ENCODE measurements around the gene S1PR1.
A peak's percentile ranks its signal among the peaks of the same experiment; 100 is the strongest.
"Not testable (repeated sequence)": the region's sequence is repeated elsewhere in the genome, so short reads cannot be mapped to it uniquely, and the experiment has no call there.

S1PR1 gene

DNA sequence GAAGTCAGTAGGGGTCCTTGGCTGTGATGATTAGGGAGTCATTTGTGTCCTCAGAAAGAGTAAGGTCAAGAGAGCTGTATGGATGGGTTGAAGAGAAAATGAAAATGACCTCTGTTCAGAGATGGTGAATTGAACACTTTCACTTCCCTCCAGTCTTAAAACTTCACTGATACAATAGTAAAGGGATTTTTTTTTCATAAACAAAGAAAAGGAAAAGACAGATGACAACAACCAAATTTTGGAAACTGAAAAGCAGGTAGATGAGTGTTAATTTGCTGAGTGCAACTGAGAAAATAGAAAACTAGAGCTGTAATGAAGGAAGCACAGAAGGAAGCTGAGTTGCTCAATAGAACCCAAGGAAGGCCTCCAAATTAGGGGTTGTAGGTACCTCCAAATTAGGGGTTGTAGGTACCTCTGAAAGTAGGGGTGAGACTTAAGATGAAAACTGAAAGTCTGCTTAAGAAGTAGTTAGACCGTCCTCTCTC, 14.8 kb upstream of the S1PR1 start:
- no peak overlapping the region for H3K4me3 ChIP-seq (ENCODE audit: low read depth, low read length)
- TF ChIP-seq, protein P1, sequence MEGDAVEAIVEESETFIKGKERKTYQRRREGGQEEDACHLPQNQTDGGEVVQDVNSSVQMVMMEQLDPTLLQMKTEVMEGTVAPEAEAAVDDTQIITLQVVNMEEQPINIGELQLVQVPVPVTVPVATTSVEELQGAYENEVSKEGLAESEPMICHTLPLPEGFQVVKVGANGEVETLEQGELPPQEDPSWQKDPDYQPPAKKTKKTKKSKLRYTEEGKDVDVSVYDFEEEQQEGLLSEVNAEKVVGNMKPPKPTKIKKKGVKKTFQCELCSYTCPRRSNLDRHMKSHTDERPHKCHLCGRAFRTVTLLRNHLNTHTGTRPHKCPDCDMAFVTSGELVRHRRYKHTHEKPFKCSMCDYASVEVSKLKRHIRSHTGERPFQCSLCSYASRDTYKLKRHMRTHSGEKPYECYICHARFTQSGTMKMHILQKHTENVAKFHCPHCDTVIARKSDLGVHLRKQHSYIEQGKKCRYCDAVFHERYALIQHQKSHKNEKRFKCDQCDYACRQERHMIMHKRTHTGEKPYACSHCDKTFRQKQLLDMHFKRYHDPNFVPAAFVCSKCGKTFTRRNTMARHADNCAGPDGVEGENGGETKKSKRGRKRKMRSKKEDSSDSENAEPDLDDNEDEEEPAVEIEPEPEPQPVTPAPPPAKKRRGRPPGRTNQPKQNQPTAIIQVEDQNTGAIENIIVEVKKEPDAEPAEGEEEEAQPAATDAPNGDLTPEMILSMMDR (IDR thresholded peaks at IDR 0.05; ENCODE audit: borderline replicate concordance, insufficient read depth, low read depth, low read length): no peak

DNA sequence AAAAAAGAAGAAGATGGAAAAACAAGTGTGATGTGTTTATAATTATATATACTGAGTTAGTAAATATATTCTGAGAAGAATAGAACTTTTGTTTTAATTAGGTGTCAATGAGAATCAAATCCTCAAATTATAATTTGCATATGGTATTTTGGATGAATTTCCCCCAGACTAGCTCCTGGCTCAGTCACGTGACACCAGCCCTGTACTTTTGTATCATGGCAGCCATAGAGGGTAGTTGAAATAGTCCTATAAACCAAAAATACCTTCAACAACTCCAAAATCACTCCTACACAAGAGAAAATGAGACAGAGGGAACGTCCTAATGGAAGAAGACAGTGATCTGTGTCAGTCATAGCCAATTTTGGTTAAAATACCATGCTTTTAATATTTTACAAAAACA, 9.0 kb upstream of the S1PR1 start:
- H3K4me3 ChIP-seq (ENCODE audit: low read depth, low read length): no peak overlapping the region
- TF ChIP-seq, protein P1 (IDR thresholded peaks at IDR 0.05; ENCODE audit: borderline replicate concordance, insufficient read depth, low read depth, low read length): no peak

DNA sequence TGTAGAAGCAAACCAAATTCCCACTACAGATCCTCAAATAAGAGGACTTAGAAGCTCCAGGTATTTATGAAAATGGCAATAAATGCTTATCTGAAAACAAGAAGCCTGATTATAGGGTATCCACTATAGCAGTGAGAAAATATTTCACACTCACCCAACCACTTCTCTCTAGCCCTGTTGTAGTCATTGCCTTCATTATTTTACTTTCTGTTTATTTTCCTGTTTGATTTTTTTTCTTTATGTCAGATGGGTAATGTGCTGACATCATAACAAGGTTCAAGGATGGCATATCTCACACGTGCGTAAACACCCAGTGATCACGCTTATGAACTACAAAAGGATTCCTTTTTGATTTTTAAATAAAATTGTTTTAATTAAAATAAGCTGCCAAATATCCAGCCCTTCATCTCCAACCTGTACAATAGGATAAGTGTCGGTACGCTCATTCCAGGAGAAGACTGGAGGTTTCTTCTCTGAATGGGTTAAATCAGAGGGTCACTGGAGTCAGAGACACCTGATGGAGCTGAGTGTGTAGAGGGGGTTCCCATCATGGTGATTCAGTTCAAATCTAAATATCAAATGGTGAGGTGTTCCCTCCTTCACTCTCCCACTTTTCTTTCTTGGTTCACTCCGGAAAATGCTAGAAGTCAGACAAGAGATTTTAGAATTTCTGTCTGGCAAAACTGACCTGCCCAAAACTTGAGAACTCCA, 8.2 kb upstream of the S1PR1 start:
- TF ChIP-seq, protein P1 (IDR thresholded peaks at IDR 0.05; ENCODE audit: borderline replicate concordance, insufficient read depth, low read depth, low read length): no peak
- no peak overlapping the region for H3K4me3 ChIP-seq (ENCODE audit: low read depth, low read length)

DNA sequence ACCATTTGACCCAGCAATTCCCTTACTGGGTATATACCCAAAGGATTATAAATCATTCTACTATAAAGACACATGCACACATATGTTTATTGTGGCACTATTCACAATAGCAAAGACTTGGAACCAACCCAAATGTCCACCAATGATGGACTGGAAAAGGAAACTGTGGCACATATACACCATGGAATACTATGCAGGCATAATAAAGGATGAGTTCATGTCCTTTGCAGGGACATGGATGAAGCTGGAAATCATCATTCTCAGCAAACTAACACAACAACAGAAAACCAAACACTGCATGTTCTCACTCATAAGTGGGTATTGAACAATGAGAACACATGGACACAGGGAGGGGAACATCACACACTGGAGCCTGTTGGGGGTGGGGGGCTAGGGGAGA, 4.6 kb upstream of the S1PR1 start:
- H3K4me3 ChIP-seq (ENCODE audit: low read depth, low read length): not testable (repeated sequence)

DNA sequence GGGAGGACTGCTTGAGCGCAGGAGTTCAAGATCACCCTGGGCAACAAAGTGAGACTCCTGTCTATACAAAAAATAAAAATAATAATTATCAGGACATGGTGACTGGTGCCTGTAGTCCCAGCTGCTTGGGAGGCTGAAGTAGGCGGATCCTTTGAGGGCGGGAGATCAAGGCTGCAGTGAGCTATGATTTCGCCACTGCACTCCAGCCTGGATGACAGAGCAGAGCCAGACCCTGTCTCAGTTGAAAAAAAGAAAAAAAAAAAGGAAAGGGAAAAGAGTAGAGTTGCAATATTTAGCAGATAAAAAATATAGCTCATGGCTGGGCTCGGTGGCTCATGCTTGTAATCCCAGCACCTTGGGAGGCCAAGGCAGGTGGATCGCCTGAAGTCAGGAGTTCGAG, 3.3 kb upstream of the S1PR1 start:
- TF ChIP-seq, protein P1 (IDR thresholded peaks at IDR 0.05; ENCODE audit: borderline replicate concordance, insufficient read depth, low read depth, low read length): no peak

DNA sequence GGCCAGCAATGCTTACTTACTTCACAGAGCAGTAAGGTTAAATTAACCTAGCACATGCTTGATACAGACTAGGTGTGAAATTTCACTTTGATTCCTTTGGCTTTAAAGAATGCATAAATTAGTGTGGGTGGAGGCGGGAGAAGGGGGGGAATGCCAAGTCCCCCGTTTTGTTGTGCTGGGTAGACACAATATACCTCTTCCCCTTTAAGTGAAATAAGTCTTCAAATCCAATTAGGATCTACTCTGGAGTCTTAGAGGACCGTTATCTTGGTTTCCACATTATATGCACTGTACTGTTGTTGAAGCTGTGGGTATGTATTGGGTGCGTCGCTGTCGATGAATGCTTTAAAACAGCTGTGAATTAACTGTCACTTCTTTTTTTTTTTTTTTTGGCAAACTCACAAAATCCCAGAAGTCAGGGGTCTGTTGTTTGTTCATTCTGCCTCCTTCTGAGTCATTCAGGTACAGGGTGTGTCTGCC, 1.6 kb upstream of the S1PR1 start:
- TF ChIP-seq, protein P1 (IDR thresholded peaks at IDR 0.05; ENCODE audit: borderline replicate concordance, insufficient read depth, low read depth, low read length): no peak
- H3K4me3 ChIP-seq (ENCODE audit: low read depth, low read length): peak overlapping the region; percentile 87

More for the DNA sequence above, 3.3 kb upstream of the S1PR1 start:
- H3K4me3 ChIP-seq (ENCODE audit: low read depth, low read length): no peak overlapping the region

DNA sequence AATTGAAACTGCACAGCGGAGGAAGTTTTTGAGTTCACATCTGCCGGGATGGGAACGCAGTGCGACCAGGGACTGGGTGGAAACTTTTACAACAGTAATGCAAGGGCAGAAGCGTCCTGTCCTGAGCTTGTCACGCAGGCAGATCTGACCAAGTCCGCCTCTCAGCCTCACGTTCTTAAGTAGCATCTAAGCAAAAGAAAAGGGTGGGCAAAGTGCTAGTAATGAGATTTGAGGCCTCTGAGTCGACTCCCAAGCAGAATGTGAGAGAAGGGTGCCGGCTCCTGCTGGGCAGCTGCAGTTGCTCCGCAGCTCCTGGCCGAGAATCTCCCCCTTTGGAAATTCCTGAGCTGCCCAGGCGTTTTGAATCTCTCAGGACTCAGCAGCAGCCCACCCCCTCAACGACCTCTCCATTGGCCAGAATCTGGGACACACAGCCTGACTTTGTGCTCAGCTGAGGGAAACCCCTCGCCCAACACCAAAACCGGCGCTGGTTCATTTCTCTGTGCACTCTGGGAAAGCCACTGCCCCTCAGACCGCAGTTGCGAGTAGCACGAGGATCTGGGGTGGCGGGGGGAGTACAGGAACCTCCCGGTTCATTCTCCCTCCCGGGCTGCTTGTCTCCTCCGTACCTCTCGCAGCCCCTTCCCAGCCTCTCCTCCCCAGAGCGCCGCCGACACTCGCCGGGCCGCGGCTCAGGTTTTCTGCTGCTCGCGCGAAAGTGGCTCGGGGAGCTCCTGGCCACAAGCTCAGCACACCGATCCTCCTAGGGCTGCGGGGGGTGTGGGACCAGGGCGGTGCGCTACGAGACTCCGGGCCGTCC, 913 bp upstream of the S1PR1 start:
- H3K4me3 ChIP-seq (ENCODE audit: low read depth, low read length): peak overlapping the region; percentile 87
- TF ChIP-seq, protein P1 (IDR thresholded peaks at IDR 0.05; ENCODE audit: borderline replicate concordance, insufficient read depth, low read depth, low read length): no peak
